Loucy (cell line): Measurements from ENCODE around the gene HIBCH.
A peak's percentile ranks its signal among the peaks of the same experiment; 100 is the strongest.
"Not testable (repeated sequence)": the region's sequence is repeated elsewhere in the genome, so short reads cannot be mapped to it uniquely, and the experiment has no call there.

Experiments used
- H2AFZ ChIP-seq: fragments of 200-600 bp; sonication (generic); 2 replicates; pipeline ENCODE4 v1.6.0; 2016; ENCODE audit warnings: antibody characterized with exemption, mild to moderate bottlenecking, low read length, moderate library complexity
- H3F3A ChIP-seq: fragments of 200-600 bp; 2 replicates; pipeline ENCODE4 v1.6.0; 2016; ENCODE audit warnings: antibody characterized with exemption, low read depth, mild to moderate bottlenecking
- H3K27me3 ChIP-seq: fragments of 200-600 bp; sonication (generic); 2 replicates; pipeline ENCODE4 v1.6.1; 2014; ENCODE audit warnings: low read length, mild to moderate bottlenecking; ENCODE audit not compliant: insufficient read depth, poor library complexity, severe bottlenecking
- H3K36me3 ChIP-seq: fragments of 200-600 bp; sonication (generic); 2 replicates; pipeline ENCODE4 v1.6.1; 2016; ENCODE audit warnings: low read length; ENCODE audit not compliant: insufficient read depth
- H3K4me1 ChIP-seq: fragments of 200-600 bp; sonication (generic); 2 replicates; pipeline ENCODE4 v1.5.1; 2014; ENCODE audit warnings: low read length, mild to moderate bottlenecking; ENCODE audit not compliant: insufficient read depth, poor library complexity, severe bottlenecking
- H3K4me2 ChIP-seq: fragments of 200-600 bp; sonication (generic); 2 replicates; pipeline ENCODE4 v1.6.0; 2014; ENCODE audit warnings: antibody characterized with exemption, low read length, low read depth, mild to moderate bottlenecking; ENCODE audit not compliant: poor library complexity, severe bottlenecking
- H3K4me3 ChIP-seq: fragments of 200-600 bp; sonication (generic); 2 replicates; pipeline ENCODE4 v1.5.1; 2014; ENCODE audit warnings: low read length, mild to moderate bottlenecking, mixed read lengths; ENCODE audit not compliant: poor library complexity, severe bottlenecking
- H3K79me2 ChIP-seq: fragments of 200-600 bp; sonication (generic); 2 replicates; pipeline ENCODE4 v1.6.1; 2014; ENCODE audit warnings: low read length; ENCODE audit not compliant: insufficient read depth
- H3K9ac ChIP-seq: fragments of 200-600 bp; sonication (generic); 2 replicates; pipeline ENCODE4 v1.6.0; 2014; ENCODE audit warnings: mild to moderate bottlenecking, low read depth, low read length, moderate library complexity; ENCODE audit not compliant: poor library complexity, severe bottlenecking
- H3K9me2 ChIP-seq: fragments of 200-600 bp; sonication (generic); replicated peaks from 2 replicates; pipeline ENCODE4 v1.6.1; 2016; ENCODE audit warnings: low read depth, low read length, mixed read lengths
- H3K9me3 ChIP-seq: fragments of 200-600 bp; sonication (generic); 2 replicates; pipeline ENCODE4 v1.6.1; 2014; ENCODE audit warnings: mild to moderate bottlenecking, antibody characterized with exemption, low read length, low read depth; ENCODE audit not compliant: insufficient read depth
- H4K20me1 ChIP-seq: fragments of 200-600 bp; sonication (generic); 2 replicates; pipeline ENCODE4 v1.6.0; 2014; ENCODE audit warnings: antibody characterized with exemption, low read length, mild to moderate bottlenecking; ENCODE audit not compliant: insufficient read depth, poor library complexity, severe bottlenecking
- CTCF ChIP-seq: fragments of 200-600 bp; sonication (generic); conservative IDR thresholded peaks from 2 replicates; pipeline ENCODE4 v1.5.1; 2014; ENCODE audit warnings: mild to moderate bottlenecking, antibody characterized with exemption, low read length
- EZH2phosphoT487 ChIP-seq: fragments of 200-600 bp; IDR thresholded peaks from 2 replicates; pipeline ENCODE4 v1.6.1; 2018; ENCODE audit warnings: antibody characterized with exemption, mild to moderate bottlenecking, moderate library complexity, borderline replicate concordance

HIBCH gene

GRCh38 chr2:190360965-190361364 lies 41.3 kb upstream of the HIBCH start:
- Histone ChIP-seq H2AFZ (no peak overlapping the region), H3K9ac (no peak overlapping the region), H3K4me2 (no peak overlapping the region)

GRCh38 chr2:190360561-190360960 lies 40.9 kb upstream of the HIBCH start:
- Histone ChIP-seq H3K9ac (peak overlapping the region; percentile 64), H3K79me2 (no peaks in the 10 kb centered on the region), H3F3A (no peaks in the 10 kb centered on the region), H3K27me3 (no peaks in the 10 kb centered on the region), H3K4me2 (peak overlapping the region; percentile 77), H4K20me1 (no peaks in the 10 kb centered on the region), H3K4me1 (peaks cover 11% of the 10 kb centered on the region), H2AFZ (no peak overlapping the region), H3K36me3 (no peaks in the 10 kb centered on the region; the same call in 1 of the 2 replicates), H3K4me3 (peak overlapping the region; percentile 69), H3K9me3 (no peaks in the 10 kb centered on the region), H3K9me2 (no peaks in the 10 kb centered on the region)
- no peak for TF ChIP-seq EZH2phosphoT487
- no peak for TF ChIP-seq CTCF

More at GRCh38 chr2:190360965-190361364, 41.3 kb upstream of the HIBCH start:
- Histone ChIP-seq H3K9me3 (no peaks in the 10 kb centered on the region), H3K9me2 (no peaks in the 10 kb centered on the region), H4K20me1 (no peaks in the 10 kb centered on the region), H3K79me2 (no peaks in the 10 kb centered on the region), H3K4me3 (no peak overlapping the region), H3K4me1 (peaks cover 11% of the 10 kb centered on the region), H3K27me3 (no peaks in the 10 kb centered on the region), H3F3A (no peaks in the 10 kb centered on the region), H3K36me3 (no peaks in the 10 kb centered on the region; the same call in 1 of the 2 replicates)
- TF ChIP-seq CTCF (no peak), EZH2phosphoT487 (no peak)

- H4K20me1 ChIP-seq, H3K4me2 ChIP-seq, H3K9ac ChIP-seq, H3K79me2 ChIP-seq, H3K36me3 ChIP-seq, H3K27me3 ChIP-seq, H3F3A ChIP-seq, H2AFZ ChIP-seq, H3K9me3 ChIP-seq, H3K4me3 ChIP-seq, H3K9me2 ChIP-seq: not testable (repeated sequence)
- H3K4me1 ChIP-seq = peaks cover 11% of the 10 kb centered on the region
Measured at GRCh38 chr2:190358655-190359448, 39.2 kb upstream of the HIBCH start.

- no peaks in the 10 kb centered on the region for H3K9me3 ChIP-seq
- no peaks in the 10 kb centered on the region for H3K36me3 ChIP-seq
- H3F3A ChIP-seq = no peaks in the 10 kb centered on the region
- peaks cover 18% of the 10 kb centered on the region for H3K4me1 ChIP-seq
- TF ChIP-seq EZH2phosphoT487 (no peak), CTCF (no peak)
- H3K9ac ChIP-seq = no peak overlapping the region
- H3K4me2 ChIP-seq = no peak overlapping the region
- H3K27me3 ChIP-seq = no peaks in the 10 kb centered on the region
- no peak overlapping the region for H2AFZ ChIP-seq
- H3K9me2 ChIP-seq = no peaks in the 10 kb centered on the region
- no peak overlapping the region for H3K4me3 ChIP-seq
- no peaks in the 10 kb centered on the region for H4K20me1 ChIP-seq
- no peaks in the 10 kb centered on the region for H3K79me2 ChIP-seq
Measured at GRCh38 chr2:190357600-190357999, 38.0 kb upstream of the HIBCH start.
